ENCODE data around the gene C11orf91. TPM values are rescaled to one million over a fixed set of nuclear protein-coding genes. Genes with fewer than 3 reads are reported as not detected.
"Not testable (repeated sequence)": the region's sequence is repeated elsewhere in the genome, so short reads cannot be mapped to it uniquely, and the experiment has no call there.

Gene C11orf91
- total and polyA plus RNA-seq, 2 donors (not counting 1 experiment from before 2014, with no cell fraction given): 0.12 TPM; not detected in 1

DNA sequence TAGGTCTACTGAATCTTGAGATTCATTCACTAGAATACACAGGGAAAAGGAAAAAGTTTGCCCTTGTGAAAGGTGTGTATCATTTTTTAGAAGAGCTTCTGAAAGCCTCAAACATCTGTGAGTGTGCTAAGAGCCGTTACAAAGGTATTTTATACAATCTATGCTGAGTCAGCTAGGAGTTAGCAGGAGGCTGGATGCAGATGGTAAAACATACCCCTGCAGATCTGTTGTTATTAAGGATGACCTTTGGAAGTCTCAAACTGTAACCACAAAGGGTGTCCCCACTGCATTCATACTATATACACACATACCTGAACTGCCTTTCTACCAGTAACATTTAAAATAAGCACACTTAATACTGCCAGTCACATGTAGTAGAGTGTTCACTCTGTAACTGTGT is 8.4 kb upstream of the C11orf91 start:
- TF ChIP-seq EZH2 (IDR thresholded peaks at IDR 0.05; ENCODE audit: low read length, missing control alignments) (no peak), CTCF (conservative IDR thresholded peaks at IDR 0.05 in 1 of 2, IDR thresholded peaks at IDR 0.05 in 1 of 2; ENCODE audit: low read depth in 1 of 2, low read length in 2 of 2) (no peak)
- Histone ChIP-seq H3K27me3 (ENCODE audit: control insufficient read depth, insufficient read depth, low read length) (no peaks in the 10 kb centered on the region), H3K4me3 (replicated peaks in 1 of 4; ENCODE audit: control extremely low read depth in 1 of 4, insufficient read depth in 1 of 4, low read depth in 3 of 4, low read length in 4 of 4) (no peak overlapping the region), H3K4me2 (ENCODE audit: extremely low read depth, insufficient read depth, low read length) (no peak overlapping the region), H3K36me3 (ENCODE audit: control insufficient read depth, insufficient read depth, low read length) (peaks cover 11% of the 10 kb centered on the region), H2AFZ (ENCODE audit: low read length) (no peak overlapping the region), H3K27ac (ENCODE audit: insufficient read depth, low read length) (no peak overlapping the region), H3K79me2 (ENCODE audit: control insufficient read depth, insufficient read depth, low read length) (peaks cover 35% of the 10 kb centered on the region), H3K4me1 (ENCODE audit: control insufficient read depth, extremely low read depth, insufficient read depth, low read length) (peaks cover 16% of the 10 kb centered on the region), H4K20me1 (ENCODE audit: control insufficient read depth, extremely low read depth, insufficient read depth, low read length) (no peaks in the 10 kb centered on the region), H3K9ac (ENCODE audit: insufficient read depth, low read length) (no peak overlapping the region), H3K9me3 (ENCODE audit: control insufficient read depth, insufficient read depth, low read depth, low read length) (no peaks in the 10 kb centered on the region)
- no peak for DNase-seq (ENCODE audit: low read depth in 2 of 2)

DNA sequence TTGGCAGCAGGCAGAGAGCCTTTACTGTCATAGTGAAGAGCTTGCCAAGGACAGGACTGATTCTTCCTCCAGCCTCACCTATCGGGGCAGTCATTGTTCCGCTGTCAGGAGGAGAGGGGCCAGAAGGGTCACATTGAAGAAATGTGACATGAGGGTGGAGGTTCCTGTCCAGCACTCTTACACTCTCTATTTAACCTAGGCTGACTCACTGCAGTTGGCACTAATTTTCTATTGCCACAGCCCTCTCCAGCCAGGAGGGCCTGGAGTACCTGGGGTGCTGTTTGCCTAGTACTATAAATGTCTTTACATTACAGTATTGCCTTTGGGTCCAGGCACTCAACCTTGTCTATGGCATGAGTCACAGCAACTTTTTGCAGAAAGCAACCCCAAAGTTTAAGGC is 7.2 kb upstream of the C11orf91 start:
- DNase-seq (ENCODE audit: low read depth in 2 of 2); H4K20me1 ChIP-seq (ENCODE audit: control insufficient read depth, extremely low read depth, insufficient read depth, low read length); H3K4me3 ChIP-seq (replicated peaks in 1 of 4; ENCODE audit: control extremely low read depth in 1 of 4, insufficient read depth in 1 of 4, low read depth in 3 of 4, low read length in 4 of 4); H3K4me2 ChIP-seq (ENCODE audit: extremely low read depth, insufficient read depth, low read length); H2AFZ ChIP-seq (ENCODE audit: low read length); H3K27me3 ChIP-seq (ENCODE audit: control insufficient read depth, insufficient read depth, low read length); H3K9me3 ChIP-seq (ENCODE audit: control insufficient read depth, insufficient read depth, low read depth, low read length); H3K27ac ChIP-seq (ENCODE audit: insufficient read depth, low read length); H3K9ac ChIP-seq (ENCODE audit: insufficient read depth, low read length): not testable (repeated sequence)
- Histone ChIP-seq H3K4me1 (ENCODE audit: control insufficient read depth, extremely low read depth, insufficient read depth, low read length) (peaks cover 24% of the 10 kb centered on the region), H3K79me2 (ENCODE audit: control insufficient read depth, insufficient read depth, low read length) (peaks cover 30% of the 10 kb centered on the region), H3K36me3 (ENCODE audit: control insufficient read depth, insufficient read depth, low read length) (peaks cover 11% of the 10 kb centered on the region)

DNA sequence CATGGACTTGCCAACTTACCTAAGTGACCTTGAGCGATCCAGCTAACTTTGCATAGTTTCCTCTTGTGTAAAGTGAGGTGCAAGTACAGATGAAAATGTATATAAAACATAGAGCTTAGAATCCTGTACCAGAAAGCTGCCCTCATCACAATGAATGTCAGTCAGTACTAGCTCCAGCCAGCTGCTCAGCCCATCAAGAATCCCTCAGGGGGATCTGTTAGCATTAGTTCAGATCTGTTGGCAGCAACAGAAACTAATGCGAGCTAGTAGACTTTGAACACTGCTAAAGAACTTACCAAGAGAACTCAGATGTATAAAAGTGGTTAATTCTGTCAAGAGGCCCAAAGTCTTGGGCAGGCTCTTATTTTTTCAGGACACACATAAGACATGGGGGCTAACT is 6.3 kb upstream of the C11orf91 start:
- H3K79me2 ChIP-seq (ENCODE audit: control insufficient read depth, insufficient read depth, low read length): peaks cover 26% of the 10 kb centered on the region
- no peak overlapping the region for H2AFZ ChIP-seq (ENCODE audit: low read length)
- H3K27me3 ChIP-seq (ENCODE audit: control insufficient read depth, insufficient read depth, low read length): no peaks in the 10 kb centered on the region
- TF ChIP-seq EZH2 (IDR thresholded peaks at IDR 0.05; ENCODE audit: low read length, missing control alignments): no peak
- TF ChIP-seq CTCF (conservative IDR thresholded peaks at IDR 0.05 in 1 of 2, IDR thresholded peaks at IDR 0.05 in 1 of 2; ENCODE audit: low read depth in 1 of 2, low read length in 2 of 2): no peak
- H3K4me2 ChIP-seq (ENCODE audit: extremely low read depth, insufficient read depth, low read length): no peak overlapping the region
- peaks cover 24% of the 10 kb centered on the region for H3K4me1 ChIP-seq (ENCODE audit: control insufficient read depth, extremely low read depth, insufficient read depth, low read length)
- no peak overlapping the region for H3K4me3 ChIP-seq (replicated peaks in 1 of 4; ENCODE audit: control extremely low read depth in 1 of 4, insufficient read depth in 1 of 4, low read depth in 3 of 4, low read length in 4 of 4)
- H3K36me3 ChIP-seq (ENCODE audit: control insufficient read depth, insufficient read depth, low read length): peaks cover 9% of the 10 kb centered on the region
- H3K9ac ChIP-seq (ENCODE audit: insufficient read depth, low read length): no peak overlapping the region
- no peak for DNase-seq (ENCODE audit: low read depth in 2 of 2)
- peak overlapping the region; percentile 51 for H3K27ac ChIP-seq (ENCODE audit: insufficient read depth, low read length)
- no peaks in the 10 kb centered on the region for H3K9me3 ChIP-seq (ENCODE audit: control insufficient read depth, insufficient read depth, low read depth, low read length)
- H4K20me1 ChIP-seq (ENCODE audit: control insufficient read depth, extremely low read depth, insufficient read depth, low read length): no peaks in the 10 kb centered on the region

All from fibroblast of lung (primary cell).